Thoracic aorta (tissue), 2 donors: ENCODE data around the gene KCNAB1. TPM values are rescaled to one million over a fixed set of nuclear protein-coding genes. Genes with fewer than 3 reads are reported as not detected.

Experiments
- ATAC-seq: fragments of 150-250 bp; one replicate; pipeline ENCODE4 v1.8.0; 2017; ENCODE audit warnings: low read depth; ENCODE audit not compliant: insufficient number of reproducible peaks, low FRiP score
- DNase-seq: peaks from one replicate; pipeline ENCODE4 v3.0.0-alpha.2; 2020; ENCODE audit warnings: low spot score
- H3K27ac ChIP-seq, 2 donors: fragments of 200-600 bp; sonication (generic); 1 replicate in 1 of 2; 2 replicates in 1 of 2; pipeline ENCODE4 v1.5.1; 2016; ENCODE audit warnings: mild to moderate bottlenecking in 2 of 2, moderate library complexity in 2 of 2
- H3K27me3 ChIP-seq: fragments of 200-600 bp; sonication (generic); replicated peaks from 2 replicates; pipeline ENCODE4 v1.6.0; 2016; ENCODE audit warnings: mild to moderate bottlenecking; ENCODE audit not compliant: insufficient read depth
- H3K36me3 ChIP-seq: fragments of 200-600 bp; sonication (generic); one replicate; pipeline ENCODE4 v1.5.1; 2016
- H3K4me1 ChIP-seq, 2 donors: fragments of 200-600 bp; sonication (generic); 1 replicate in 1 of 2; 2 replicates in 1 of 2; pipeline versions ENCODE4 v1.5.1 to v1.6.0; 2016; ENCODE audit warnings: low read depth in 2 of 2, mild to moderate bottlenecking in 1 of 2; ENCODE audit not compliant: control insufficient read depth in 1 of 2
- H3K4me3 ChIP-seq: fragments of 200-600 bp; sonication (generic); 2 replicates; pipeline ENCODE4 v1.5.1; 2016; ENCODE audit warnings: mild to moderate bottlenecking
- H3K9me3 ChIP-seq: fragments of 200-600 bp; sonication (generic); 2 replicates; pipeline ENCODE4 v1.5.1; 2016
- CTCF ChIP-seq: fragments of 200-600 bp; sonication (generic); IDR thresholded peaks from one replicate; pipeline ENCODE4 v1.5.1; 2019; ENCODE audit warnings: antibody characterized with exemption
- total RNA-seq, 2 donors: library from RNA; depleted of rRNA; stranded (reverse); fragments of >200 nt; gene quantifications; one replicate each; pipeline versions ENCODE4 v1.1.0 to v1.2.3, GENCODE V29; 2016

Gene KCNAB1
- total RNA-seq, 2 donors from 2014 or later, result 12.2 to 14.2 TPM

- Histone ChIP-seq H3K4me3 (no peak overlapping the region), H3K36me3 (peaks cover 5% of the 10 kb centered on the region), H3K9me3 (no peaks in the 10 kb centered on the region), H3K27me3 (no peaks in the 10 kb centered on the region), H3K4me1 (peaks cover 22 to 71% of the 10 kb centered on the region in 2 donors), H3K27ac (peak overlapping the region in 1 of 2 donors; percentile 27)
- DNase-seq (no peak), ATAC-seq (no peak)
- no peak for TF ChIP-seq CTCF
These were observed 431.4 kb downstream of the KCNAB1 start for GRCh38 chr3:156551746-156552145.

- DNase-seq, result no peak
- H3K4me1 ChIP-seq, result peaks cover 22 to 59% of the 10 kb centered on the region in 2 donors
- no peak overlapping the region for H3K27ac ChIP-seq
- peak overlapping the region; percentile 99 for H3K4me3 ChIP-seq
- TF ChIP-seq CTCF, result no peak
- peaks cover 5% of the 10 kb centered on the region for H3K36me3 ChIP-seq
- H3K27me3 ChIP-seq, result no peaks in the 10 kb centered on the region
- H3K9me3 ChIP-seq, result no peaks in the 10 kb centered on the region
- ATAC-seq, result no peak
These were observed 432.6 kb downstream of the KCNAB1 start for GRCh38 chr3:156552973-156553372.

GRCh38 chr3:156553705-156554356 lies 433.5 kb downstream of the KCNAB1 start:
- peak overlapping the region; percentile 99 for H3K4me3 ChIP-seq
- no peak for TF ChIP-seq CTCF
- ATAC-seq, result no peak
- H3K36me3 ChIP-seq, result no peaks in the 10 kb centered on the region
- peaks cover 22 to 51% of the 10 kb centered on the region in 2 donors for H3K4me1 ChIP-seq
- no peaks in the 10 kb centered on the region for H3K27me3 ChIP-seq
- no peak for DNase-seq
- peak overlapping the region in 1 of 2 donors; percentile 83 for H3K27ac ChIP-seq
- H3K9me3 ChIP-seq, result no peaks in the 10 kb centered on the region

GRCh38 chr3:156554515-156554841 lies 434.1 kb downstream of the KCNAB1 start:
- Histone ChIP-seq H3K4me1 (peaks cover 22 to 44% of the 10 kb centered on the region in 2 donors), H3K36me3 (no peaks in the 10 kb centered on the region), H3K27ac (peak overlapping the region; percentile 83 to 86), H3K4me3 (peak overlapping the region; percentile 99), H3K9me3 (no peaks in the 10 kb centered on the region), H3K27me3 (no peaks in the 10 kb centered on the region)
- ATAC-seq (peak; percentile 13), DNase-seq (no peak)
- TF ChIP-seq CTCF, result no peak

GRCh38 chr3:156554842-156555687 lies 434.7 kb downstream of the KCNAB1 start, which contains the start of gene SSR3:
Gene SSR3 (minus strand): TSS chr3:156555117. CDS start chr3:156555089, 28 bp downstream.
- Histone ChIP-seq H3K4me3 (peak within 1 kb of the TSS; percentile 99), H3K4me1 (peaks cover 22 to 39% of the 10 kb centered on the region in 2 donors), H3K36me3 (no peaks in the 10 kb centered on the region), H3K27ac (peak within 1 kb of the TSS; percentile 83 to 86), H3K27me3 (no peaks in the 10 kb centered on the region), H3K9me3 (no peaks in the 10 kb centered on the region)
- ATAC-seq (peak; percentile 97), DNase-seq (peak; percentile 98)
- TF ChIP-seq CTCF, result peak; percentile 56
